Measurements from ENCODE around the gene STPG3. TPM values are rescaled to one million over a fixed set of nuclear protein-coding genes. Genes with fewer than 3 reads are reported as not detected.

STPG3 gene
- total and polyA plus RNA-seq, 2 of the 13 experiments (the other 11 are each of a cell fraction or from before 2014, with no cell fraction given), result not detected

GRCh38 chr9:137254624-137255447, 3.8 kb downstream of the STPG3 start, which contains the start of gene NELFB (continued):
- TF ChIP-seq KMT2A (CRISPR knock-in tag; IDR thresholded peaks at IDR 0.05) (no peak), ZNF432 (CRISPR knock-in tag; IDR thresholded peaks at IDR 0.05; ENCODE audit: borderline replicate concordance) (no peak), NFE2L1 (CRISPR knock-in tag; IDR thresholded peaks at IDR 0.05; ENCODE audit: borderline replicate concordance) (no peak), ZFP82 (CRISPR knock-in tag; IDR thresholded peaks at IDR 0.05; ENCODE audit: borderline replicate concordance) (no peak), ZNF430 (CRISPR knock-in tag; IDR thresholded peaks at IDR 0.05) (peak; percentile 87), HOXA3 (CRISPR knock-in tag; IDR thresholded peaks at IDR 0.05) (peak; percentile 94), LRRFIP1 (CRISPR knock-in tag; conservative IDR thresholded peaks at IDR 0.05) (no peak), MTERF4 (CRISPR knock-in tag; IDR thresholded peaks at IDR 0.05) (no peak), ZNF577 (CRISPR knock-in tag; IDR thresholded peaks at IDR 0.05; ENCODE audit: borderline replicate concordance, low read depth) (no peak), SOX6 (IDR thresholded peaks at IDR 0.05) (no peak), SOX6 (CRISPR knock-in tag; IDR thresholded peaks at IDR 0.05) (no peak), HBP1 (CRISPR knock-in tag; IDR thresholded peaks at IDR 0.05; ENCODE audit: low read depth) (0 out of 2 replicates have a peak, but pooled peaks have one; percentile 37), GRHL1 (CRISPR knock-in tag; conservative IDR thresholded peaks at IDR 0.05) (no peak), ZSCAN30 (CRISPR knock-in tag; IDR thresholded peaks at IDR 0.05) (no peak), SIX1 (CRISPR knock-in tag; IDR thresholded peaks at IDR 0.05; ENCODE audit: borderline replicate concordance) (no peak), PPARG (CRISPR knock-in tag; conservative IDR thresholded peaks at IDR 0.05) (0 out of 2 replicates have a peak, but pooled peaks have one; percentile 47), CBFB (CRISPR knock-in tag; IDR thresholded peaks at IDR 0.05) (no peak; the same call in 1 of the 2 replicates), DBP (CRISPR knock-in tag; IDR thresholded peaks at IDR 0.05; ENCODE audit: not compliant biosample characterization) (no peak), YEATS2 (CRISPR knock-in tag; IDR thresholded peaks at IDR 0.05; ENCODE audit: borderline replicate concordance) (no peak), POLR2A (IDR thresholded peaks at IDR 0.05; ENCODE audit: insufficient read depth in 1 of 2, low read depth in 2 of 2, low read length in 2 of 2) (peak in 1 of 2 experiments; percentile 80; a peak in 2 of 4 replicates)

Measured in HepG2 (cell line).